ENCODE measurements around the gene ABTB1.

Gene ABTB1

DNA sequence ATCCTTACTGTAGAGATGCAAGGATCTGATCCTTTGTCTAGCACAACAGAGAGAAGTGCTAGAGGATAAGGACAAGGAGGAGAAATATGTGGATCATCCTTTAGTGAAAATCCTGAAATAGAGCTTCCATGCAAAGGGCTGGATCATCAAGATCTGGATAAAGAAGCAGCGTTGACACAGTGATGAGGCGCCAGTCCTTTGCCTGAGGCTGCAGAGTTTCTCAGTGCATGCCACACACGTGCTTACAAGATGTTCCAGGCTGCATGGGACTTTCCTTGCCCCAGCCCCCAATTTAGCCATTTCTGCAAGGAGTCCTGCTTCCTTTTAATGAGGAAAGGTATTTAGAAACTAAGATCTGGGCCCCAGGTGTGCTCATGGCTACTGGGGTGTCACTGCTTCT is 7.2 kb upstream of the ABTB1 start:
- H2AFZ ChIP-seq (ENCODE audit: low read depth, low read length) = no peak overlapping the region
- no peak overlapping the region for H3K4me2 ChIP-seq (ENCODE audit: low read length)
- no peak overlapping the region for H3K9ac ChIP-seq (ENCODE audit: low read length)
- peaks cover 8% of the 10 kb centered on the region for H3K4me1 ChIP-seq (ENCODE audit: low read length)
- no peak overlapping the region for H3K27ac ChIP-seq (ENCODE audit: low read length)
- H3K4me3 ChIP-seq (ENCODE audit: low read length) = no peak overlapping the region
- H3K79me2 ChIP-seq (ENCODE audit: low read length) = no peaks in the 10 kb centered on the region
- no peaks in the 10 kb centered on the region for H3K9me3 ChIP-seq (ENCODE audit: insufficient read depth, low read length)
- no peaks in the 10 kb centered on the region for H4K20me1 ChIP-seq (ENCODE audit: insufficient read depth, low read length)
- H3K27me3 ChIP-seq (ENCODE audit: low read depth, low read length) = peaks cover 8% of the 10 kb centered on the region
- H3K36me3 ChIP-seq (replicated peaks; ENCODE audit: low read depth, low read length) = no peaks in the 10 kb centered on the region
- TF ChIP-seq, protein P1, sequence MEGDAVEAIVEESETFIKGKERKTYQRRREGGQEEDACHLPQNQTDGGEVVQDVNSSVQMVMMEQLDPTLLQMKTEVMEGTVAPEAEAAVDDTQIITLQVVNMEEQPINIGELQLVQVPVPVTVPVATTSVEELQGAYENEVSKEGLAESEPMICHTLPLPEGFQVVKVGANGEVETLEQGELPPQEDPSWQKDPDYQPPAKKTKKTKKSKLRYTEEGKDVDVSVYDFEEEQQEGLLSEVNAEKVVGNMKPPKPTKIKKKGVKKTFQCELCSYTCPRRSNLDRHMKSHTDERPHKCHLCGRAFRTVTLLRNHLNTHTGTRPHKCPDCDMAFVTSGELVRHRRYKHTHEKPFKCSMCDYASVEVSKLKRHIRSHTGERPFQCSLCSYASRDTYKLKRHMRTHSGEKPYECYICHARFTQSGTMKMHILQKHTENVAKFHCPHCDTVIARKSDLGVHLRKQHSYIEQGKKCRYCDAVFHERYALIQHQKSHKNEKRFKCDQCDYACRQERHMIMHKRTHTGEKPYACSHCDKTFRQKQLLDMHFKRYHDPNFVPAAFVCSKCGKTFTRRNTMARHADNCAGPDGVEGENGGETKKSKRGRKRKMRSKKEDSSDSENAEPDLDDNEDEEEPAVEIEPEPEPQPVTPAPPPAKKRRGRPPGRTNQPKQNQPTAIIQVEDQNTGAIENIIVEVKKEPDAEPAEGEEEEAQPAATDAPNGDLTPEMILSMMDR (IDR thresholded peaks at IDR 0.05; ENCODE audit: low read depth, low read length) = no peak
- no peak for TF ChIP-seq EZH2phosphoT487 (IDR thresholded peaks at IDR 0.05; ENCODE audit: low read depth)

- TF ChIP-seq, protein P1 (IDR thresholded peaks at IDR 0.05; ENCODE audit: low read depth, low read length) = no peak
- TF ChIP-seq EZH2phosphoT487 (IDR thresholded peaks at IDR 0.05; ENCODE audit: low read depth) = no peak
- H2AFZ ChIP-seq (ENCODE audit: low read depth, low read length) = no peak overlapping the region
- H3K4me1 ChIP-seq (ENCODE audit: low read length) = peaks cover 13% of the 10 kb centered on the region
Observed at GRCh38 chr3:127666676-127667075, 6.1 kb upstream of the ABTB1 start.

GRCh38 chr3:127667119-127667681 is 5.6 kb upstream of the ABTB1 start:
- Histone ChIP-seq H4K20me1 (ENCODE audit: insufficient read depth, low read length) (no peaks in the 10 kb centered on the region), H3K27ac (ENCODE audit: low read length) (no peak overlapping the region), H3K9me3 (ENCODE audit: insufficient read depth, low read length) (no peaks in the 10 kb centered on the region), H3K4me3 (ENCODE audit: low read length) (no peak overlapping the region), H3K4me1 (ENCODE audit: low read length) (peaks cover 13% of the 10 kb centered on the region), H3K4me2 (ENCODE audit: low read length) (no peak overlapping the region), H3K79me2 (ENCODE audit: low read length) (peaks cover 14% of the 10 kb centered on the region), H3K9ac (ENCODE audit: low read length) (no peak overlapping the region), H2AFZ (ENCODE audit: low read depth, low read length) (no peak overlapping the region), H3K36me3 (replicated peaks; ENCODE audit: low read depth, low read length) (no peaks in the 10 kb centered on the region), H3K27me3 (ENCODE audit: low read depth, low read length) (peaks cover 8% of the 10 kb centered on the region)
- no peak for TF ChIP-seq EZH2phosphoT487 (IDR thresholded peaks at IDR 0.05; ENCODE audit: low read depth)
- TF ChIP-seq, protein P1 (IDR thresholded peaks at IDR 0.05; ENCODE audit: low read depth, low read length) = no peak

More at GRCh38 chr3:127666676-127667075, 6.1 kb upstream of the ABTB1 start:
- no peak overlapping the region for H3K9ac ChIP-seq (ENCODE audit: low read length)
- H3K4me3 ChIP-seq (ENCODE audit: low read length) = no peak overlapping the region
- H3K27me3 ChIP-seq (ENCODE audit: low read depth, low read length) = peaks cover 8% of the 10 kb centered on the region
- no peaks in the 10 kb centered on the region for H3K9me3 ChIP-seq (ENCODE audit: insufficient read depth, low read length)
- H3K27ac ChIP-seq (ENCODE audit: low read length) = no peak overlapping the region
- no peaks in the 10 kb centered on the region for H3K36me3 ChIP-seq (replicated peaks; ENCODE audit: low read depth, low read length)
- no peak overlapping the region for H3K4me2 ChIP-seq (ENCODE audit: low read length)
- H4K20me1 ChIP-seq (ENCODE audit: insufficient read depth, low read length) = no peaks in the 10 kb centered on the region
- H3K79me2 ChIP-seq (ENCODE audit: low read length) = peaks cover 9% of the 10 kb centered on the region

- Histone ChIP-seq H3K9me3 (ENCODE audit: insufficient read depth, low read length) (no peaks in the 10 kb centered on the region), H3K9ac (ENCODE audit: low read length) (no peak overlapping the region), H3K27me3 (ENCODE audit: low read depth, low read length) (peaks cover 8% of the 10 kb centered on the region), H3K36me3 (replicated peaks; ENCODE audit: low read depth, low read length) (no peaks in the 10 kb centered on the region), H2AFZ (ENCODE audit: low read depth, low read length) (no peak overlapping the region), H3K4me1 (ENCODE audit: low read length) (peaks cover 18% of the 10 kb centered on the region), H3K4me3 (ENCODE audit: low read length) (no peak overlapping the region), H4K20me1 (ENCODE audit: insufficient read depth, low read length) (no peaks in the 10 kb centered on the region), H3K79me2 (ENCODE audit: low read length) (peaks cover 17% of the 10 kb centered on the region), H3K4me2 (ENCODE audit: low read length) (no peak overlapping the region), H3K27ac (ENCODE audit: low read length) (no peak overlapping the region)
- TF ChIP-seq, protein P1 (IDR thresholded peaks at IDR 0.05; ENCODE audit: low read depth, low read length) = no peak
- no peak for TF ChIP-seq EZH2phosphoT487 (IDR thresholded peaks at IDR 0.05; ENCODE audit: low read depth)
Observed at GRCh38 chr3:127668906-127669305, 3.8 kb upstream of the ABTB1 start.

Data from OCI-LY3 (cell line).